ENCODE data around the gene VAV2. TPM values are rescaled to one million over a fixed set of nuclear protein-coding genes. Genes with fewer than 3 reads are reported as not detected.

VAV2 gene
- total RNA-seq, 1 donor from 2014 or later: 8.6 TPM

GRCh38 chr9:133971981-133972941 lies 19.9 kb downstream of the VAV2 start:
- Mint-ChIP-seq H3K27ac (no peak overlapping the region), H3K9me3 (no peaks in the 10 kb centered on the region), H3K27me3 (ENCODE audit: low read depth) (no peaks in the 10 kb centered on the region), H3K4me3 (ENCODE audit: low read depth) (no peak overlapping the region), H3K4me1 (ENCODE audit: low read depth) (peaks cover under 1% of the 10 kb centered on the region), H3K36me3 (ENCODE audit: low read depth) (no peaks in the 10 kb centered on the region)
- DNase-seq (ENCODE audit: low spot score): no peak
- intact Hi-C loops (cut with micrococcal nuclease): no loop called here

- DNase-seq (ENCODE audit: low spot score): no peak
- H3K4me1 Mint-ChIP-seq (ENCODE audit: low read depth): peaks cover 4% of the 10 kb centered on the region
- H3K9me3 Mint-ChIP-seq: no peaks in the 10 kb centered on the region
- intact Hi-C loops (cut with micrococcal nuclease): no loop called here
- no peak overlapping the region for H3K4me3 Mint-ChIP-seq (ENCODE audit: low read depth)
- no peak overlapping the region for H3K27ac Mint-ChIP-seq
- no peaks in the 10 kb centered on the region for H3K27me3 Mint-ChIP-seq (ENCODE audit: low read depth)
- H3K36me3 Mint-ChIP-seq (ENCODE audit: low read depth): no peaks in the 10 kb centered on the region
These were observed 20.8 kb downstream of the VAV2 start for GRCh38 chr9:133971121-133971951.

GRCh38 chr9:133970581-133971058 lies 21.5 kb downstream of the VAV2 start:
- H3K36me3 Mint-ChIP-seq (ENCODE audit: low read depth): no peaks in the 10 kb centered on the region
- DNase-seq (ENCODE audit: low spot score): no peak
- no peak overlapping the region for H3K4me3 Mint-ChIP-seq (ENCODE audit: low read depth)
- H3K9me3 Mint-ChIP-seq: peaks cover 5% of the 10 kb centered on the region
- peaks cover 4% of the 10 kb centered on the region for H3K4me1 Mint-ChIP-seq (ENCODE audit: low read depth)
- H3K27ac Mint-ChIP-seq: no peak overlapping the region
- intact Hi-C loops (cut with micrococcal nuclease): no loop called here
- peaks cover 2% of the 10 kb centered on the region for H3K27me3 Mint-ChIP-seq (ENCODE audit: low read depth)

GRCh38 chr9:133969681-133970580 lies 22.2 kb downstream of the VAV2 start:
- Mint-ChIP-seq H3K27me3 (ENCODE audit: low read depth) (peaks cover 2% of the 10 kb centered on the region), H3K4me1 (ENCODE audit: low read depth) (peaks cover 4% of the 10 kb centered on the region)

GRCh38 chr9:133968966-133969617 lies 23.0 kb downstream of the VAV2 start:
- Mint-ChIP-seq H3K27ac (no peak overlapping the region), H3K4me1 (ENCODE audit: low read depth) (peaks cover 4% of the 10 kb centered on the region), H3K27me3 (ENCODE audit: low read depth) (peaks cover 2% of the 10 kb centered on the region), H3K36me3 (ENCODE audit: low read depth) (no peaks in the 10 kb centered on the region), H3K4me3 (ENCODE audit: low read depth) (no peak overlapping the region), H3K9me3 (peaks cover 13% of the 10 kb centered on the region)
- DNase-seq (ENCODE audit: low spot score): no peak
- intact Hi-C loops (cut with micrococcal nuclease): no loop called here

More at GRCh38 chr9:133969681-133970580, 22.2 kb downstream of the VAV2 start:
- Mint-ChIP-seq H3K9me3 (peaks cover 6% of the 10 kb centered on the region), H3K4me3 (ENCODE audit: low read depth) (no peak overlapping the region), H3K27ac (no peak overlapping the region), H3K36me3 (ENCODE audit: low read depth) (no peaks in the 10 kb centered on the region)
- no peak for DNase-seq (ENCODE audit: low spot score)
- intact Hi-C loops (cut with micrococcal nuclease): no loop called here

- Mint-ChIP-seq H3K4me3 (ENCODE audit: low read depth) (no peak overlapping the region), H3K36me3 (ENCODE audit: low read depth) (no peaks in the 10 kb centered on the region), H3K4me1 (ENCODE audit: low read depth) (peaks cover 4% of the 10 kb centered on the region), H3K27ac (no peak overlapping the region), H3K9me3 (peaks cover 13% of the 10 kb centered on the region), H3K27me3 (ENCODE audit: low read depth) (peaks cover 2% of the 10 kb centered on the region)
- intact Hi-C loops (cut with micrococcal nuclease): no loop called here
- DNase-seq (ENCODE audit: low spot score): no peak
These were observed 23.7 kb downstream of the VAV2 start for GRCh38 chr9:133968428-133968827.

- Mint-ChIP-seq H3K27me3 (ENCODE audit: low read depth) (peaks cover 2% of the 10 kb centered on the region), H3K9me3 (peaks cover 13% of the 10 kb centered on the region), H3K36me3 (ENCODE audit: low read depth) (no peaks in the 10 kb centered on the region), H3K27ac (no peak overlapping the region), H3K4me3 (ENCODE audit: low read depth) (no peak overlapping the region), H3K4me1 (ENCODE audit: low read depth) (peaks cover 4% of the 10 kb centered on the region)
- DNase-seq (ENCODE audit: low spot score): no peak
- intact Hi-C loops (cut with micrococcal nuclease): no loop called here
These were observed 24.9 kb downstream of the VAV2 start for GRCh38 chr9:133967024-133967741.

- DNase-seq (ENCODE audit: low spot score): no peak
- Mint-ChIP-seq H3K9me3 (peaks cover 13% of the 10 kb centered on the region), H3K27ac (no peak overlapping the region), H3K4me1 (ENCODE audit: low read depth) (peaks cover 4% of the 10 kb centered on the region), H3K27me3 (ENCODE audit: low read depth) (peaks cover 2% of the 10 kb centered on the region), H3K4me3 (ENCODE audit: low read depth) (no peak overlapping the region), H3K36me3 (ENCODE audit: low read depth) (no peaks in the 10 kb centered on the region)
- intact Hi-C loops (cut with micrococcal nuclease): no loop called here
These were observed 27.7 kb downstream of the VAV2 start for GRCh38 chr9:133964463-133964862.

- Mint-ChIP-seq H3K36me3 (ENCODE audit: low read depth) (no peaks in the 10 kb centered on the region), H3K9me3 (peaks cover 13% of the 10 kb centered on the region), H3K4me1 (ENCODE audit: low read depth) (peaks cover 4% of the 10 kb centered on the region), H3K27me3 (ENCODE audit: low read depth) (peaks cover 2% of the 10 kb centered on the region), H3K27ac (no peak overlapping the region), H3K4me3 (ENCODE audit: low read depth) (no peak overlapping the region)
- no peak for DNase-seq (ENCODE audit: low spot score)
- intact Hi-C loops (cut with micrococcal nuclease): no loop called here
These were observed 29.0 kb downstream of the VAV2 start for GRCh38 chr9:133963166-133963565.

GRCh38 chr9:133962341-133962740 lies 29.8 kb downstream of the VAV2 start:
- Mint-ChIP-seq H3K4me1 (ENCODE audit: low read depth) (peaks cover 4% of the 10 kb centered on the region), H3K27ac (no peak overlapping the region), H3K4me3 (ENCODE audit: low read depth) (no peak overlapping the region), H3K27me3 (ENCODE audit: low read depth) (peaks cover 2% of the 10 kb centered on the region), H3K9me3 (peaks cover 13% of the 10 kb centered on the region), H3K36me3 (ENCODE audit: low read depth) (no peaks in the 10 kb centered on the region)
- intact Hi-C loops (cut with micrococcal nuclease): no loop called here
- no peak for DNase-seq (ENCODE audit: low spot score)
